Measurements from ENCODE around the gene CDYL2. TPM values are rescaled to one million over a fixed set of nuclear protein-coding genes. Genes with fewer than 3 reads are reported as not detected.

The CDYL2 gene
- total and polyA plus RNA-seq, 11 donors: 0.80 to 8.6 (median 3.5) TPM

GRCh38 chr16:80615735-80616134 lies 188.7 kb downstream of the CDYL2 start:
- ATAC-seq (no peak), DNase-seq (no peak)
- Histone ChIP-seq H3K27ac (no peak overlapping the region), H3K4me1 (no peaks in the 10 kb centered on the region), H3K36me3 (peaks cover 0 to 15% (median 0%) of the 10 kb centered on the region in 9 donors), H3K27me3 (no peaks in the 10 kb centered on the region), H3K4me3 (no peak overlapping the region), H3K9me3 (peaks cover 0 to 4% (median 0%) of the 10 kb centered on the region in 12 donors)
- intact Hi-C loops (cut with DNase I): no loop called here
- WGBS, 4 donors: 80 to 82% (median 82%) methylated on average over 12 of the region's 12 CpGs
- TF ChIP-seq POLR2A (IDR thresholded peaks at IDR 0.05) (no peak), CTCF (IDR thresholded peaks at IDR 0.05) (no peak)

- Histone ChIP-seq H3K27me3 (no peaks in the 10 kb centered on the region), H3K36me3 (peaks cover 0 to 15% (median 0%) of the 10 kb centered on the region in 9 donors), H3K4me1 (no peaks in the 10 kb centered on the region), H3K9me3 (peaks cover 0 to 4% (median 0%) of the 10 kb centered on the region in 12 donors), H3K4me3 (no peak overlapping the region), H3K27ac (no peak overlapping the region)
- ATAC-seq (no peak), DNase-seq (no peak)
- no peak for TF ChIP-seq CTCF (IDR thresholded peaks at IDR 0.05)
- TF ChIP-seq POLR2A (IDR thresholded peaks at IDR 0.05): no peak
- intact Hi-C loops (cut with DNase I): no loop called here
- WGBS, 4 donors: 88 to 94% (median 90%) methylated on average over 12 of the region's 12 CpGs
Observed at GRCh38 chr16:80614908-80615671, 189.3 kb downstream of the CDYL2 start.

- 86 to 99% (median 94%) methylated on average over 12 to 13 of the region's 13 CpGs for WGBS, 4 donors
- Histone ChIP-seq H3K27me3 (no peaks in the 10 kb centered on the region), H3K4me1 (no peaks in the 10 kb centered on the region)
Observed at GRCh38 chr16:80612461-80613017, 191.9 kb downstream of the CDYL2 start.

More at GRCh38 chr16:80612461-80613017, 191.9 kb downstream of the CDYL2 start:
- Histone ChIP-seq H3K9me3 (peaks cover 0 to 4% (median 0%) of the 10 kb centered on the region in 12 donors), H3K4me3 (no peak overlapping the region), H3K27ac (no peak overlapping the region), H3K36me3 (peaks cover 0 to 7% (median 0%) of the 10 kb centered on the region in 9 donors)
- TF ChIP-seq POLR2A (IDR thresholded peaks at IDR 0.05) (no peak), CTCF (IDR thresholded peaks at IDR 0.05) (no peak)
- no peak for ATAC-seq
- intact Hi-C loops (cut with DNase I): no loop called here
- DNase-seq: no peak
